K562 (cell line): ENCODE data around the gene LTBP1. TPM values are rescaled to one million over a fixed set of nuclear protein-coding genes. Genes with fewer than 3 reads are reported as not detected.
A peak's percentile ranks its signal among the peaks of the same experiment; 100 is the strongest.

Experiments
- ATAC-seq: fragments of 200-7000 bp; cut with Tn5 transposase; 3 replicates; pipeline ENCODE4 v1.9.1; 2020; ENCODE audit warnings: moderate library complexity
- BruUV-seq: library from RNA; stranded (reverse); fragments of 400-500 nt; replicated peaks from 2 replicates; lab custom pipeline; 2021; lab: Mats Ljungman, UMichigan
- CTCF ChIA-PET: fragments of 300-600 bp; formaldehyde crosslinking; extraction: SDS; loops from one replicate; lab custom pipeline; 2021; ENCODE audit warnings: low intra/inter-chr PET ratio; lab: Yijun Ruan, JAX
- POLR2A ChIA-PET: fragments of 300-600, 350-650 bp; sonication (Branson Sonifier 250); formaldehyde crosslinking; extraction: SDS; loops from one replicate; lab custom pipeline; 2021; ENCODE audit warnings: antibody characterized with exemption, inconsistent platforms; lab: Yijun Ruan, JAX
- DNase-seq, 4 experiments: peaks; one replicate each; pipeline versions ENCODE4 v3.0.0 to v3.0.0-alpha.2; 2011 to 2018; ENCODE audit warnings: low spot score in 3 of 4, mixed read lengths in 3 of 4; ENCODE audit errors: extremely low read depth in 1 of 4
- FAIRE-seq: peaks from 2 replicates; lab custom pipeline; 2011; peaks lifted over from hg19 to GRCh38; lab: Jason Lieb, UNC
- H2AFZ ChIP-seq: 2 replicates; pipeline ENCODE4 v1.6.0; 2011; ENCODE audit warnings: low read depth, low read length, control low read depth, inconsistent platforms
- H3K27ac ChIP-seq: fragments of 200-600 bp; 3 replicates; pipeline ENCODE4 v1.8.0; 2011; ENCODE audit warnings: low read depth, mild to moderate bottlenecking, control low read depth, inconsistent platforms, low read length, moderate library complexity, mixed read lengths; ENCODE audit errors: extremely low read depth
- H3K27me3 ChIP-seq, 2 experiments: fragments of 300-600 bp in 1 of 2; 2 replicates in 1 of 2; 3 replicates in 1 of 2; pipeline versions ENCODE4 v1.6.0 to v1.8.0; 2011; ENCODE audit warnings: inconsistent platforms in 2 of 2, low read length in 2 of 2, mild to moderate bottlenecking in 1 of 2, mixed read lengths in 1 of 2, moderate library complexity in 1 of 2; ENCODE audit not compliant: control insufficient read depth in 2 of 2, insufficient read depth in 2 of 2
- H3K36me3 ChIP-seq: fragments of 300-600 bp; 3 replicates; pipeline ENCODE4 v1.8.0; 2011; ENCODE audit warnings: mild to moderate bottlenecking, low read length, inconsistent platforms; ENCODE audit not compliant: control insufficient read depth, insufficient read depth
- H3K4me1 ChIP-seq, 2 experiments: fragments of 200-600 bp in 1 of 2; replicated peaks in 1 of 2; 2 replicates in 1 of 2; 3 replicates in 1 of 2; pipeline versions ENCODE4 v1.5.1 to v1.8.0; 2011; ENCODE audit warnings: inconsistent platforms in 2 of 2, low read length in 2 of 2, mild to moderate bottlenecking in 1 of 2, mixed read lengths in 1 of 2, moderate library complexity in 1 of 2; ENCODE audit not compliant: control insufficient read depth in 2 of 2, insufficient read depth in 2 of 2
- H3K4me2 ChIP-seq: 2 replicates; pipeline ENCODE4 v1.6.1; 2011; ENCODE audit warnings: low read length, control low read depth, inconsistent platforms, mixed read lengths; ENCODE audit not compliant: insufficient read depth
- H3K4me3 ChIP-seq: fragments of 200-600 bp; sonication (generic), shearing (Covaris generic); 2 replicates; pipeline ENCODE4 v1.5.1; 2016; ENCODE audit warnings: control low read depth, inconsistent platforms
- H3K79me2 ChIP-seq: fragments of 200-600 bp; 3 replicates; pipeline ENCODE4 v1.8.0; 2011; ENCODE audit warnings: low read length, inconsistent platforms; ENCODE audit not compliant: control insufficient read depth, insufficient read depth
- H3K9ac ChIP-seq, 2 experiments: 2 replicates each; pipeline versions ENCODE4 v1.6.0 to v1.6.1; 2011; ENCODE audit warnings: low read depth in 2 of 2, low read length in 2 of 2, control low read depth in 1 of 2, inconsistent platforms in 1 of 2, mild to moderate bottlenecking in 1 of 2, mixed read lengths in 1 of 2; ENCODE audit not compliant: insufficient read depth in 1 of 2
- H3K9me1 ChIP-seq: one replicate; pipeline ENCODE4 v1.6.0; 2011; ENCODE audit warnings: inconsistent platforms, mild to moderate bottlenecking, low read length, moderate library complexity; ENCODE audit not compliant: control insufficient read depth, insufficient read depth
- H3K9me3 ChIP-seq: replicated peaks from 2 replicates; pipeline ENCODE4 v1.5.1; 2011; ENCODE audit warnings: low read depth, low read length, inconsistent platforms; ENCODE audit not compliant: control insufficient read depth, insufficient read depth
- H4K20me1 ChIP-seq: replicated peaks from 2 replicates; pipeline ENCODE4 v1.6.1; 2011; ENCODE audit warnings: low read length, inconsistent platforms, mixed read lengths; ENCODE audit not compliant: control insufficient read depth, insufficient read depth
- CBX8 ChIP-seq: fragments of 200-600 bp; sonication (generic); IDR thresholded peaks from 2 replicates; pipeline ENCODE4 v1.6.1; 2012; ENCODE audit warnings: borderline replicate concordance, mixed run types, low read depth, mild to moderate bottlenecking, moderate library complexity, mixed read lengths, low read length, control low read depth, inconsistent platforms; ENCODE audit not compliant: poor library complexity, severe bottlenecking; ENCODE audit errors: extremely low read depth
- GTF2E2 ChIP-seq: fragments of 200-800 bp; sonication (Bioruptor generic); IDR thresholded peaks from 2 replicates; pipeline ENCODE4 v1.6.1; 2016; ENCODE audit warnings: missing genetic modification characterization, missing compliant biosample characterization
- ZBTB40 ChIP-seq, 2 experiments: fragments of 450-650 bp in 1 of 2; sonication (generic) in 1 of 2; formaldehyde crosslinking in 1 of 2; IDR thresholded peaks; 2 replicates each; pipeline versions ENCODE4 v1.7.1 to v1.9.0; 2016 to 2022; ENCODE audit warnings: inconsistent platforms in 1 of 2, mild to moderate bottlenecking in 1 of 2, missing genetic modification reagents in 1 of 2
- ZNF57 ChIP-seq: fragments of 450-650 bp; formaldehyde crosslinking; IDR thresholded peaks from 2 replicates; pipeline ENCODE4 v1.4.0; 2020; ENCODE audit warnings: mild to moderate bottlenecking, moderate library complexity
- ZNF830 ChIP-seq: fragments of 250-450 bp; sonication (Bioruptor Pico); IDR thresholded peaks from 2 replicates; pipeline ENCODE4 v1.5.0; 2021; ENCODE audit warnings: mild to moderate bottlenecking
- WGBS: fragments of 100-300 bp; shearing (Covaris generic); methylation state at CpG from one replicate; pipeline ENCODE4 v1.1.6; 2016; ENCODE audit warnings: low coverage, mixed read lengths; ENCODE audit not compliant: insufficient coverage; ENCODE audit errors: missing lambda C conversion rate; 5-methylcytosine and 5-hydroxymethylcytosine counted together
- in situ Hi-C: fragments of 300-500 bp; cut with MboI; formaldehyde crosslinking; loops from 4 replicates; pipeline ENCODE4 v1.15.0; 2018; ENCODE audit warnings: inconsistent platforms, mixed read lengths
- intact Hi-C: fragments of 100-400 bp; cut with micrococcal nuclease; formaldehyde crosslinking; loops from 2 replicates; pipeline ENCODE4 v1.14.2; 2022
- polyA plus RNA-seq, 8 experiments: library from polyadenylated mRNA; depleted of rRNA in 4 of 8; stranded (reverse) in 5 of 8; unstranded in 3 of 8; fragments of >200 nt; fragmentation: Nextera tagmentation in 2 of 8; fragmentation: Illumina TruSeq in 1 of 8; extraction: Ambion mirVana in 2 of 8; extraction: Trizol in 1 of 8; gene quantifications; 2 replicates each; pipeline versions ENCODE4 v1.2.1 to v1.2.3, GENCODE V29; 2011 to 2014; ENCODE audit warnings: inconsistent platforms in 1 of 8, missing spikeins in 1 of 8
- total RNA-seq, 7 experiments: library from RNA; depleted of rRNA in 6 of 7; stranded (reverse); fragments of >200 nt in 6 of 7; fragmentation: Illumina TruSeq in 2 of 7; extraction: Trizol in 2 of 7; gene quantifications; 2 replicates each; pipeline versions ENCODE4 v1.2.1 to v1.2.3, GENCODE V29; 2011 to 2021; ENCODE audit warnings: low replicate concordance in 1 of 7

LTBP1 gene
- total and polyA plus RNA-seq, 9 of the 15 experiments (the other 6 are each of a cell fraction or from before 2014, with no cell fraction given): 3.6 to 16.4 (median 8.5) TPM

DNA sequence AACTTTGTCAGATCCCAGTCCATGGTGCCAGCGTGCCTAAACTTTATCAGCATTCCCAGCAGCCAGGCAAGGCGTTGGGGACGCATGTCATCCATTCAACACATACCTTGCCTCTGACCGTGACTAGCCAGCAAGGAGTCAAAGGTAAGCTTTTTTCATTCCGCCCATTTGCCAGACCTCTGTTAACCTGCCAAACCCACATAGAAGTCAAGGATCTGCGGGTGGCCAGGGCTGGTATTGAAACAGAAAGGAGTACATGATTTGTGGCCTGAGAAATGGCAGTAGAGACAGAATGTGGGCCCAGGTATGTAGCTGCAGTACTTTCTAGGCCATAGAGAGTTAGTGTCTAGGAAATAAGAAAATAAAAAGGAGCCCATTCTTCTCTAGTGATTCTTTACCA lies 240.2 kb downstream of the LTBP1 start:
- no peak for FAIRE-seq

DNA sequence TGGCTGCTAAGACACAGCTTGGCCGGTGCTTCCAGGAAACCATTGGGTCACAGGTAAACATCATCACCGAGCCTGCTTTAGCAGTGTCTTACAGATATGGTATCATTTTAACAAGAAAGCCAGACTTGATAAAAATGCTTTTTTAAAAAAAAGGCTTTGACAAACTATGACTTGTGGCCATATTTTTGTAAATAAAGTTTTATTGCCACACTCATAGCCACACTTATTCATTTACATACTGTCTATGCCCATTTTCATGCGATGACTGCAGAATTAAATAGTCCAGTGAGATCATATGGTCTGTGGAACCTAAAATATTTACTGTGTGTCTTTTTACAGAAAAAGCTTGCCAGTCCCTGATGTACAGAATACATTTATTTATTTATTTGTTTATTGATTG lies 242.0 kb downstream of the LTBP1 start:
- no TSS peak for BruUV-seq
- H3K9ac ChIP-seq: no peak overlapping the region
- no peaks in the 10 kb centered on the region for H3K9me3 ChIP-seq
- 52% methylated on average over 3 of the region's 3 CpGs for WGBS
- no peak for TF ChIP-seq ZNF57
- TF ChIP-seq ZBTB40 (IDR thresholded peaks at IDR 0.05): peak; percentile 81
- TF ChIP-seq ZBTB40 (CRISPR knock-in tag; IDR thresholded peaks at IDR 0.05): peak; percentile 54; the same call in 1 of the 2 replicates
- TF ChIP-seq GTF2E2 (tag): no peak
- FAIRE-seq (no peak), DNase-seq (no peak), ATAC-seq (no peak)
- H3K4me1 ChIP-seq: peaks cover 0 to 4% of the 10 kb centered on the region in 2 experiments; a peak in 2 of 5 replicates
- in situ Hi-C loops: no loop called here
- no peak overlapping the region for H3K4me3 ChIP-seq
- H3K27ac ChIP-seq: no peak overlapping the region
- H3K27me3 ChIP-seq: no peaks in the 10 kb centered on the region
- no peak overlapping the region for H3K4me2 ChIP-seq
- H3K9me1 ChIP-seq: no peaks in the 10 kb centered on the region
- H4K20me1 ChIP-seq: no peaks in the 10 kb centered on the region; the same call in 1 of the 2 replicates
- H2AFZ ChIP-seq: no peak overlapping the region
- intact Hi-C loops: no loop called here
- POLR2A ChIA-PET: interaction anchor here (0.7 kb wide), 1 partner anchor 400 kb away, joined by 3 read pairs; no protein-coding TSS in a partner anchor
- no peaks in the 10 kb centered on the region; the same call in 2 of the 3 replicates for H3K36me3 ChIP-seq
- H3K79me2 ChIP-seq: no peaks in the 10 kb centered on the region
- CTCF ChIA-PET: no interaction called here

More for the DNA sequence above, 240.2 kb downstream of the LTBP1 start:
- WGBS: 40% methylated on average over 6 of the region's 6 CpGs
- ChIA-PET POLR2A (interaction anchor here (1.1 kb wide), 1 partner anchor 15 kb away, joined by 3 read pairs; no protein-coding TSS in a partner anchor), CTCF (interaction anchor here (0.6 kb wide), 1 partner anchor 770 kb away, joined by 4 read pairs; no protein-coding TSS in a partner anchor)
- H3K4me2 ChIP-seq: no peak overlapping the region
- BruUV-seq: no TSS peak
- in situ Hi-C loops (no loop called here), intact Hi-C loops (no loop called here)
- no peak overlapping the region for H3K9ac ChIP-seq
- H3K4me3 ChIP-seq: no peak overlapping the region
- ATAC-seq (no peak), DNase-seq (no peak)
- TF ChIP-seq ZNF830 (CRISPR knock-in tag): no peak
- TF ChIP-seq CBX8: no peak
- no peaks in the 10 kb centered on the region for H3K79me2 ChIP-seq
- H3K27me3 ChIP-seq: no peaks in the 10 kb centered on the region
- H3K9me3 ChIP-seq: no peaks in the 10 kb centered on the region
- no peak overlapping the region for H3K27ac ChIP-seq
- no peaks in the 10 kb centered on the region; the same call in 2 of the 3 replicates for H3K36me3 ChIP-seq
- H3K4me1 ChIP-seq: peaks cover 0 to 9% of the 10 kb centered on the region in 2 experiments; a peak in 2 of 5 replicates
- no peaks in the 10 kb centered on the region for H3K9me1 ChIP-seq
- H4K20me1 ChIP-seq: no peaks in the 10 kb centered on the region; the same call in 1 of the 2 replicates
- H2AFZ ChIP-seq: no peak overlapping the region
